Activated naive CD4-positive, alpha-beta T cell treated with anti-CD3 and anti-CD28 coated beads, Interleukin-2, amount 50 U/mL, for 16 hours (primary cell): ENCODE measurements around the gene DEGS2.

Source experiments
- DNase-seq: peaks from one replicate; pipeline ENCODE4 v3.0.0-alpha.2; 2020

The DEGS2 gene

DNA sequence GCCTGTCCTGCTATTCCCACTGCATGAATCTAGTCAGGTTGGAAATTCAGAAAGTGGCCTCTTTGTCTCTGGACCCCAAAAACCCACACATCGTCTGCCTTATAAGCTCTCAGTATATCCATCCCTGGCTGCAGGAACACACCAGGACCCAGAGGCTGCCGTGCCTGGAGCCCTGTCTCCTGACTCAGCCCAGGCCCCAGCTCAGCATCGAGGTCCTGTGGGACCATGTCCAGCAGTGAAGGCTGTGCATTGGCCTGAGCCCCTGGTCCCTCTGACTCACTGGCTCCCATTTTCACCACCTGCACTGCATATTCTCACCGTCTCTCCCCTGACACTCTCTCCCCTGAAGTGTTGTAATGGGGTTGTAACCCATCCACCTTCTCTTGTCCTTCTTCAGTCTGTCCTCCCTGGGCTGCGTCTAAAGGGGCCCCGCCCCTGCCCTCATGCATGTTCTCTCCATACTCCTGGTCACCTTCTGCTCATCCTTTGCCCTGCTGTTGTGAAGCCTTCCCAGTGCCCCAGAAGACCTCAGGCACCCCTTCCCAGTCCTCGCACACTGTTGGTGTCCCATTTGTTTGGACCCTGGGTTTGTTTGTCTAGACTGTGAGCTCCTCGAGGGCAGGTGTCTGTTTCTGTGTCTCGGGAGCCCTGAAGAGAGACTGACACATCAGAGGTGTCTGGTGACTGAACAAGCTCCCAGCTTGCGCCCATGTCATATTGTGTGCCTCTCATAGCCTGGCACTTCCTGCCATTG is 50.4 kb downstream of the DEGS2 start:
- no peak for DNase-seq

DNA sequence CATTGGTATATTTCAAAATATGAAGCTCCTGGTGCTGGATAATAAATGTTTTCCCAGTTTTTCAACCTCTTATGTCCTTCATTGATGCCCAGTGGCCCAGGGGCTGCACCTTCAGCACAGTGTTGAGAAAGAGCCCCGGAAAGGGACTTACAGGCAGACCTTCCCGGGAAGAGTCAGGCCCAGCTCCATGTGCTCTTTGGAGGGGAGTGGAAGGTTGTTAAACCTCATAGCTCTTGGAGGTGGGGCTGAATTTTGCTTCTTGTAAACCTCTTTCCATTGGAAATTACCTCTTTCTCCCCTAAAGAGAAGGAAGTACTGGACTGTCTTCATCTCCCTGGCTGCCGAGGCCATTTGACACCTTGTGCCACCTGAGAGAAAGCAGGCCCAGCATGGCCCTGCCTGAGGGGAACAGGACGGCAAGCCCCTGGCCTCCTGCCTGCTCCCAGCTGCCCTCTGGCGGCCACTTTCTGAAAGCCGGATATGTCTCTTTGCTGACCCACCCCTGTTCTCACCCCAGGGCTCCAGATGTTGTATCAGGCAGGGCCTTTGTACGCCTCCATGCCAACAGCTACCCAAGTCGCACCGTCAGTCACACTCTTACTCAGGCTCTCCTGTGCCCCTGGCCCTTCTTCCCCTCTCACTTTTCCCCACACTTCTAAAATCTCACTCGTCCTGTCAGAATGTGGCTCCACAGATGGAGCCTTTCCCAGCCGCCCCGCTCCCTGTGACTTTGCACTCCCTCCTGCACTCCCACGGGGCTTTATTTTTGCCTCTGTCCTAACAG is 51.2 kb downstream of the DEGS2 start:
- peak; percentile 90 for DNase-seq

DNA sequence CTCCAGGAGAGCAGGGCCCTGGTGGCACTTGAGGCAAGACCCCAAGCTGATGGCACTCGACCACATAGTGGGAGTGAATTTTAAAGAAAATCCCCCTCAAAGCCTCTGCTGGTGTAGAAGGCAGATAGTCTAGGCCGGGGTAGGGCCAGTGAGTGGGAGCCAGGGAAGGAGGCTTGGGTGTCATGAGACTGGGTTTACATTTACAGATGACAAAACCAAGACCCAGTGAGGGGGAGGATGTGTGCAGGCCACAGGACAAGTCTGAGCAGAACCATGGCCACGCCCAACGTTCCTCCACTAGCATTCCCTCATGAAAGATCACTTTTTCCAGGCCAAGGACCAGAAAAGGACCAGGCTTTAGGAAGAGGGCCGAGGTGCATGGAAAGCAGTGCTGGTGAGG is 52.2 kb downstream of the DEGS2 start:
- DNase-seq, result no peak

DNA sequence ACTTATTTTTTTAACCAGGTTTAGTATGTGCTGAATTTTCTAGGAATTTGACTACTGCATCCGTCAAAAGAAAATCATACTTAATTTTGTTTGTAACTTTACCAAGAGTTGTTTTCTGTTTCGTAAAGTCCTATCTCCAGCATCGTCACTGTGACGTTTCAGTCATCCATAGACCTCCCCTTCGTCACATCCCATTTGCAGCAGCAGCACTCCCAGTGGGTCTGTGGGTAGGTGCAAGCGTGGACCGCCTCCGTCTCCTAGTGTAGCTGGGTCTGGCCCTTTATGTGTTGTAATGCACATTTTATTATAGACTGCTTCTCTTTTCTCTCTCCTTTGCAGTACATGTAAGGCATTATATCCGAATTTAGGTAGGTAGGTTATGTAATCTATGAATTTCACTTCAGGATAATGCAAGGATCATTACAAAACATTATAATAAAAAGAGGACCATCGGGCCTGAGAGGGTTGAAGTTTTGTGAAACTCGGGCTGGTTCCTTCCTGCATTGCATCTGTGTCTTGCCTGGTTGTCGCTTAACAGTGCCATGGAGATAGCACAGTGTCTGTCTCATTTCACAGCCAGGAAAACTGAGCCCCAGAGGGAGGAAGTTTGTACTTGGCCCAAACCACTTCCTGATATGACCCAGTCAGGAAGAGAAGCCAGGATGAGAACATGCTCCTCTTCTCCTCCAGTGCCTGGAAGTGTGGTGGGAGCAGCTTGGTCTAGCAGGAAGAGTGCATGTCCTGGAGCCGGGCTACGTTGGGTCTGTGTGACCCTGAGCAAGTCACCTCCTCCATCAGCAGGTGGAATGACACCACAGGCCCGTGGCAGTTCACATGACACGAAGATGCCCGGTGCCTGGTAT is 53.0 kb downstream of the DEGS2 start:
- DNase-seq, result peak; percentile 69

DNA sequence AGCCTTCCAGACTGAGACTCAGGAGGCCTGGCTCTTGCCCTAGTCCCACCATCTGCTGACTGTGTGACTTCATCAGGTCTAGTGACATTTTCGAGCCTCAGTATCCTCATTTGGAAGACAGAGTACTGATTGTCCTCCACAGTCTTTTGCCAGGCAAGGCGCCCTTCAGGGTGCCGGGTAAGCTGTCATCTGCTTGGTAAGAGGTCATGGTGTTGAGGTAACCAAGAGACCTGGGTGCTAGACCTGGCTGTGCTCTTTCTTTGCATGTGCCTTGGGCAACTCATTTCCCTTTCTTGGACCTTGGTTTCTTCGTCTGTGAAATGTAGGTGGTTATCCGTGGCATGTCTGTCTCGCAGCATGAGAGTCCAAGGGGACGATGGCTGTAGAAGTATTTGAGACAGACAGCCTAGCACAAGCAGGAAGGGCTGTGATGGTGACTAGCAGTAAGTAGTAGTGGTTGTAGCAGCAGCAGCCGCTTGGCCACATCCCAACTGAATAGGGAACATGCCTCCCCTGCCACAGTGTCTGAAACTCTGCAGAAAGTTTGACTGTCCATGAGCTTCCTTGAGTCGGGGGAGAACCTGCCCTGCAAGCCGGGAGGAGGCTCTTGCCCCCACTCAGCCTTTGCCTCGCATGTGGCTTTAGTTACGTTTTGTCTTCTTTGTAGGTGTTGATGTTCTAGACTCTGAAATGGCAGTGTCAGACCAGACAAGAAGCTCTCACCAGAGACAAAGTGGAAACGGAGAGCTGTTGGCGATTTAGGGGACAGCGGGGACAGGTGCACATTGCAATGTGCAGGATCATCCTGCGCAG is 53.9 kb downstream of the DEGS2 start:
- no peak for DNase-seq

DNA sequence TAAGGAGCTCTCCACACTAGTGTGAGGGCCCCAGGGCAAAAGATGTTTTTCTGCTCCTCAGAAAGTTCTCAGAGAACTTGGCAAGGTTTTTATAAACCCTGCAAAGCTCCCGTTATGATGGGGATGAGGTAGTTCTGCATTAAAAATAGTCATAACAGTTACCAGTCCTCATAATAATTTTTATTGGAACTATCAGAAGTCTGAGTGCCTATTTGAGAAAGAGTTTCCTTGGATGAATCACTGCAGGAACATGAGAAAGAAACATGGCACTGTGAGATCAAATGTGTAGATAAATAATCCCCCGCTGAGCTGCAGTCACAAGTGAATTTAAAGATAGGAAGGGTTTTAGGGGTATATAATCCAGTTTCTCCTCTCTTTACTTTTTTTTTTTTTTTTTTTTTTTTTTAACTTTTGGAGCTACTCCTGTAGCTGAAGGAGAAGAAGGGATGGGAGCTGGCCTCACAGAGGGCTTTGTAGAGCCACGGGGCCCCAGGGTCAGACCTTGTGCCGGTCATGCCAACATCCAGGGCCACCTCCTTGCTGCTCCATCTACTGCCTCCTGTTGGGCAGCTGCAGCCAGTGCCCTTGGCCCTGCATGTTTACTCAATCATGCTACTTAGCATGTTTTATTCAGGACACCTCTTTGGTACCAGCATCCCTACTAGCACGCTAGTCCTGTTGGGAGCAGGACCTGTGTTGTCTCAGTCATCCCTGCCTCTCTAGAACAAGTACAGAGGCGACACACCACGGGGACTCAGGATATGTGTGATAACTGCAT is 54.7 kb downstream of the DEGS2 start:
- no peak for DNase-seq

DNA sequence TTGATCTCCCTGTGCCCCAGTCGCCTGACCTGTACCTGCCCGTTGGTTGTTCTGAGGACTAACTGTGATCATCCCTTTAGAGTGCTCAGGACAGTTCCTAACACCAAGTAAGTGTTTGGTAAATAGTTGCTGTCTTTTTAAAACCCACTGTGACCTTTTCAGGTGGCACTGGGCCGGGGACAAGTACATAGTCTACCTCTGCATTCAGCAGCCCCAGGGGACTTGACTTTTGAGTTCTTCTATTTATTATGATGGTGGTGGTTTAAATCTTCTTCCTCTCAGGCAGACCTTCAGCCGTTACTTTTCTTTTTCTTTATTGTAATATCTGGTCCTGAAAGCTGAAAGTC is 55.5 kb downstream of the DEGS2 start:
- no peak for DNase-seq

DNA sequence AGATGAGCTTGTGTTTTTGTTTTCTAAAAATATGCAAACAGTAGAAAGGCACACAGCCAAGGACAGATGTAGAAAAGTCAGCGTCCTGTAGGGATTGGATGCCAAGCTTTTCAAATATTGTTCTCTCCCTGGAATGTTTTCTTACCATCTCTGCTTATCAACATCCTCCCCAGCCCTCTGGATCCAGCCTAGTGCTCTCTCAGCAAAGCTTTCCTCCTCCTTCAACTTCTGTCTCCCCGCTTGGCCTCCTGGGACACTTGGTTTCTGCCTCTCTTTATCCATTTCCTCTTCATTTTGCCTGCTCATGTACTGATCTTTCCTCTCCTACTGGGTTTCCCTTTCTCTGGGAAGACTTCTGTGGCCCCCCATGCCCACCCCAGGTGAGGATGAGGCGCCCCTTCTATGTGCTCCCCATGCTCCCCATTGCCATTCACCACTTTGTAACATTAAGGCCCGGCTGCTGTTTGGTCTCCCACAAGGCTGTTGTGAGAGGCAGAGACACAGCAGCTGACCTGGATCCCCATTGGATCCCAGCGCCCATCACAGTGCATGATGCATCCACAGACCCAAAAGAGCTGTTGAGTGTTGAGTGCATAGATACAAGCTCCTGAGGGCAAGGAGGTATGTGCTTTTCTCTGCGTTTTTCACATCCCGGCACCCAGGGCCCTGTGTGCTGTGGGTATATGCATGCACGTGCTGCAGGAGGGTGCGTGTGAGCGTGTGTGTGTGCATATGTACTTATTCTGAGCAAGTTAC is 56.0 kb downstream of the DEGS2 start:
- peak; percentile 37 for DNase-seq

DNA sequence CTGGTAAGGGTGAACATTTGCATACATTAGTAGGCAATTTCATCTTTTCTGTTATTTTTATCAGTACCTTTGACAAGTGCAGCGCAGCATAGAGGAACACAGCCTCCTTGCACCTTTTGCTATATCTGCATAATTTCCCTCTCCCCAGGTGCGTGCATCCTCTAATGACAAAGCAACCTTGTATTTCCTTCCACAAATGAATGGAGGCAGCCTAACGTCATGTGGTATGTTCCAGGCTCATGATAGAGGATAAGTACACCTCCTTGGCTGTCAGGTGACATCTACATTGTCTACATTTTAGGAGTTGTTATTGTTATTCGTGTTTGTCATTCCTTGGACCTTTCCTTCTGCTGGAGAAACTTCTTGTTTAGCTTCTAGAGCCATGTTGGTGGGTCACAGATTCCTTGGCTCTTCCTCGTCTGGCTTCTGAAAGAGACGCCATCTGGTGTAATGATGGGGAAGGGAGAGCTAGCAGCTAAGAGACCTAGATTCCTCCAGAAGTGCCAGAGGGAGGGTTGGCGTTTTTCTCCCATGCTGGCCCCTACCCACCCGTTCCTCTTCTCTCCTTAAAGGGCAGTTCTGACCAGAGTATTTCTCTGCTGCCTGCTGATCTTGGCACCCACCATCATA is 57.2 kb downstream of the DEGS2 start:
- DNase-seq, result no peak

DNA sequence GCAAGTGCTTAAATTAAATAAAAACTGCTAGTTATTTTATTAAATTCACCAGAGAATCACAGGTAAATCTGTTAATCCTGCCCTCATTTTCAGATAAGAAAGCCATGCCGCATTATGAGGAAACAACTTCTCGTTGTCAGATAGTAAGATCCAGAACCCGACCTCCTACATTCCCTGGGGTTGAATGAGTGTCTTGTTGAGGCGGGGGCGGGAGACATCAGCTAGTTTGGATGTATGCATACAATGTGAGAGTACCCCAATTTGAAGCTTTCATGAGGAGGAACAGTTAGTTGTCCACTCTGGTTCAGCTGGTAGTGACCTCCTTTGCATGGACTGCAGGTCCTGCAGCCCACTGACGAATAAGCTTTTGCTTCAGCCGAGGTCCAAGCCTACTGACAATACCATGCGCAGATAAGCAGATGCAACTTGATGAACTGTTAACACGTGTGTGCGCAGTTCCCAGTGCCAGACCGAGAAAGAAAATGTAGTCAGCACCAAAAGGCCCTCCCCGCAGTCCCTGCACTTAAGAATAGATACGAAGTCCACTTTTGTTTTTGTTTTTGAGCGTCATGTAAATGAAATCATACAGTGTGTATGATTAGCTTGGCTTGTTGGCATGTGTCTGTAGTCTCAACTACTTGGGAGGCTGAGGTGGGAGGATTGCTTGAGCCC is 59.3 kb downstream of the DEGS2 start:
- no peak for DNase-seq

DNA sequence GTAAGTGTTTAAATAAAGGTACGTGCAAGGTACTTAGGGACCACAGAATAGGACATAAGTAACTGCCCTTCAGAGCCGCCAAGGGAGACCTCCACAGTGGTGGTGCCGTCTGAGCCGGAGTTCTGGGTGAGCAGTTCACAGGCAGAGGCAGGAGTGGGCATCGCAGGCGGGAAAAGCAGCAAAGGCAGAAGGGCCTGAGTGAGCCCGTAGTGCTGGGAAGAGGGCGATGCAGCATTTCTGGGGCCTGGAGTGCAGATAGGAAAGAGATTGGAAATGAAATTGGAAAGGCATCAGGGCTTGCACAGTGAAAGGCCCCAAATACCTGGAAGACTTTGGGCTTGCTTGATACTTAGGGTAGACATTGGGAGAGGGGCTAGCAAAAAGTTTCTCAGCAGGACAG is 61.3 kb downstream of the DEGS2 start:
- no peak for DNase-seq

DNA sequence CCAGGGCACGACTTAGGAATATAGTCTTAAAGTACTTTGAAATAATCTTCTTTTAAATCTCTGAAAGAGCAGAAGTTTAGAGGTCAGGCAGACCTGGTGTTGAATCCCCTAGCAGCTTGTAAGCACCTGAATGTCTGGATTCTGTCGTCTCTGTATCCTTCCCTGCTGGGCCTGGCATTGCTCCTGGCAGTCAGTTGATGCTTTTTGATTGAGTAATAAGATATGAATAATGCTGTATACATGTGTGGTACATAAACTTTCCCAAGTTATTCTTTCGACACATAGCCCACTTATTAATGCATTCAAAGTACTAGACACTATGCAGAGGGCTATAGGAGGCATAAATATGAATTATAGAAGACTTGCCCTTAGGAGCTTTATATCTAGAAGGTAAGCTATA is 62.8 kb downstream of the DEGS2 start:
- DNase-seq, result no peak
